ENCODE data around the gene HSD3B2.

GRCh38 chr1:119394085-119394484 is 20.9 kb upstream of the HSD3B2 start:
- TF ChIP-seq EZH2 (IDR thresholded peaks at IDR 0.05) (no peak), POLR2AphosphoS5 (IDR thresholded peaks at IDR 0.05; ENCODE audit: borderline replicate concordance, low read depth, low read length) (no peak), FOXP2 (optimal IDR thresholded peaks at IDR 0.05; ENCODE audit: control extremely low read depth, extremely low read length, insufficient read depth) (no peak)

Measured in SK-N-MC (cell line).